H9 (cell line): ENCODE measurements around the gene HOXC12. TPM values are rescaled to one million over a fixed set of nuclear protein-coding genes. Genes with fewer than 3 reads are reported as not detected.

Experiments
- DNase-seq: peaks from one replicate; pipeline ENCODE4 v3.0.0-alpha.2; 2017
- H2AFZ ChIP-seq: one replicate; pipeline ENCODE4 v1.6.1; 2013; ENCODE audit warnings: mild to moderate bottlenecking, low read length, control low read depth, moderate library complexity
- H2AK5ac ChIP-seq: 2 replicates; pipeline ENCODE4 v1.6.1; 2013; ENCODE audit warnings: low read length, control low read depth, mixed read lengths; ENCODE audit not compliant: insufficient read length
- H2BK120ac ChIP-seq: one replicate; pipeline ENCODE4 v1.6.1; 2013; ENCODE audit warnings: low read depth, mild to moderate bottlenecking, low read length, control low read depth, inconsistent platforms; ENCODE audit not compliant: poor library complexity, severe bottlenecking
- H2BK12ac ChIP-seq: 2 replicates; pipeline ENCODE4 v1.6.1; 2013; ENCODE audit warnings: low read length, control low read depth, mixed read lengths, low read depth; ENCODE audit not compliant: insufficient read length
- H2BK15ac ChIP-seq: 2 replicates; pipeline ENCODE4 v1.6.1; 2013; ENCODE audit warnings: low read depth, low read length, control low read depth
- H2BK20ac ChIP-seq: one replicate; pipeline ENCODE4 v1.6.1; 2013; ENCODE audit warnings: low read depth, mild to moderate bottlenecking, low read length, control low read depth, inconsistent platforms; ENCODE audit not compliant: poor library complexity, severe bottlenecking
- H2BK5ac ChIP-seq: 2 replicates; pipeline ENCODE4 v1.6.1; 2013; ENCODE audit warnings: low read length, control low read depth, mixed read lengths; ENCODE audit not compliant: insufficient read length
- H3K14ac ChIP-seq: 2 replicates; pipeline ENCODE4 v1.6.1; 2013; ENCODE audit warnings: low read length, control low read depth; ENCODE audit not compliant: insufficient read depth
- H3K18ac ChIP-seq: 2 replicates; pipeline ENCODE4 v1.6.1; 2013; ENCODE audit warnings: low read depth, mild to moderate bottlenecking, mixed read lengths, low read length, control low read depth; ENCODE audit not compliant: insufficient read length
- H3K23ac ChIP-seq: 2 replicates; pipeline ENCODE4 v1.6.1; 2013; ENCODE audit warnings: low read length, control low read depth, mixed read lengths, low read depth; ENCODE audit not compliant: insufficient read length
- H3K23me2 ChIP-seq: 2 replicates; pipeline ENCODE4 v1.6.1; 2013; ENCODE audit warnings: low read depth, mild to moderate bottlenecking, mixed read lengths, low read length, control low read depth; ENCODE audit not compliant: insufficient read length, poor library complexity, severe bottlenecking
- H3K27ac ChIP-seq: 2 replicates; pipeline ENCODE4 v1.5.1; 2013; ENCODE audit warnings: low read length, control low read depth, mixed read lengths, low read depth; ENCODE audit not compliant: insufficient read length
- H3K27me3 ChIP-seq: 2 replicates; pipeline ENCODE4 v1.6.1; 2013; ENCODE audit warnings: low read length, control low read depth, inconsistent platforms; ENCODE audit not compliant: insufficient read depth
- H3K4ac ChIP-seq: 2 replicates; pipeline ENCODE4 v1.6.1; 2013; ENCODE audit warnings: low read depth, mild to moderate bottlenecking, control low read depth, inconsistent platforms, low read length, moderate library complexity
- H3K4me1 ChIP-seq: 2 replicates; pipeline ENCODE4 v1.6.1; 2013; ENCODE audit warnings: low read length, control low read depth, inconsistent platforms; ENCODE audit not compliant: insufficient read depth
- H3K4me2 ChIP-seq: 2 replicates; pipeline ENCODE4 v1.6.1; 2013; ENCODE audit warnings: low read length, control low read depth, mixed read lengths; ENCODE audit not compliant: insufficient read length, insufficient read depth
- H3K56ac ChIP-seq: 2 replicates; pipeline ENCODE4 v1.6.1; 2013; ENCODE audit warnings: low read depth, mild to moderate bottlenecking, mixed read lengths, low read length, control low read depth; ENCODE audit not compliant: insufficient read length
- H3K79me1 ChIP-seq: 2 replicates; pipeline ENCODE4 v1.6.1; 2013; ENCODE audit warnings: low read depth, mild to moderate bottlenecking, moderate library complexity, low read length, control low read depth, inconsistent platforms; ENCODE audit not compliant: insufficient read depth, poor library complexity, severe bottlenecking
- H3K79me2 ChIP-seq: 2 replicates; pipeline ENCODE4 v1.6.1; 2013; ENCODE audit warnings: low read length, control low read depth, inconsistent platforms; ENCODE audit not compliant: insufficient read depth
- H3K9ac ChIP-seq: 2 replicates; pipeline ENCODE4 v1.6.1; 2013; ENCODE audit warnings: low read length, control low read depth, mixed read lengths; ENCODE audit not compliant: insufficient read length; ENCODE audit errors: extremely low read depth
- H3K9me3 ChIP-seq: one replicate; pipeline ENCODE4 v1.6.1; 2013; ENCODE audit warnings: low read depth, low read length, inconsistent platforms; ENCODE audit not compliant: control insufficient read depth
- H3T11ph ChIP-seq: one replicate; pipeline ENCODE4 v1.6.1; 2013; ENCODE audit warnings: mild to moderate bottlenecking, low read length, control low read depth, inconsistent platforms
- H4K20me1 ChIP-seq: one replicate; pipeline ENCODE4 v1.6.1; 2013; ENCODE audit not compliant: control insufficient read depth, insufficient read length, insufficient read depth
- H4K5ac ChIP-seq: 2 replicates; pipeline ENCODE4 v1.6.1; 2013; ENCODE audit warnings: low read depth, mild to moderate bottlenecking, mixed read lengths, low read length, control low read depth; ENCODE audit not compliant: insufficient read length
- H4K8ac ChIP-seq: replicated peaks from 2 replicates; pipeline ENCODE4 v1.6.1; 2013; ENCODE audit warnings: low read length, control low read depth, mixed read lengths, low read depth; ENCODE audit not compliant: insufficient read length
- H4K91ac ChIP-seq: 2 replicates; pipeline ENCODE4 v1.6.1; 2013; ENCODE audit warnings: low read depth, mild to moderate bottlenecking, moderate library complexity, mixed read lengths, low read length, control low read depth; ENCODE audit not compliant: insufficient read length
- H3K27ac Mint-ChIP-seq, 3 experiments: 2 replicates in 2 of 3; 3 replicates in 1 of 3; pipeline ENCODE4 v1.8.0; 2020 to 2021; ENCODE audit warnings: mixed read lengths in 3 of 3, mild to moderate bottlenecking in 1 of 3, moderate library complexity in 1 of 3
- H3K27me3 Mint-ChIP-seq: 2 replicates; pipeline ENCODE4 v1.8.0; 2021; ENCODE audit warnings: low read depth, mild to moderate bottlenecking, moderate library complexity, mixed read lengths
- H3K36me3 Mint-ChIP-seq, 3 experiments: 2 replicates in 2 of 3; 3 replicates in 1 of 3; pipeline ENCODE4 v1.8.0; 2020 to 2021; ENCODE audit warnings: low read depth in 3 of 3, mixed read lengths in 3 of 3; ENCODE audit not compliant: insufficient read depth in 1 of 3
- H3K4me1 Mint-ChIP-seq, 2 experiments: 2 replicates each; pipeline ENCODE4 v1.8.0; 2020; ENCODE audit warnings: mixed read lengths in 2 of 2
- H3K4me3 Mint-ChIP-seq, 2 experiments: 2 replicates in 1 of 2; 3 replicates in 1 of 2; pipeline ENCODE4 v1.8.0; 2020 to 2021; ENCODE audit warnings: mild to moderate bottlenecking in 2 of 2, mixed read lengths in 2 of 2, moderate library complexity in 1 of 2
- H3K9me3 Mint-ChIP-seq, 2 experiments: 2 replicates in 1 of 2; 3 replicates in 1 of 2; pipeline ENCODE4 v1.8.0; 2020; ENCODE audit warnings: mild to moderate bottlenecking in 2 of 2, mixed read lengths in 2 of 2, moderate library complexity in 1 of 2
- CTCF ChIP-seq: fragments of 200-600 bp; sonication (generic); conservative IDR thresholded peaks from 3 replicates; pipeline ENCODE4 v1.8.0; 2021; ENCODE audit warnings: antibody characterized with exemption, mild to moderate bottlenecking
- WGBS: extraction: QIAGEN DNeasy Blood & Tissue Kit; methylation state at CpG from one replicate; pipeline ENCODE4 v1.1.7; 2013; ENCODE audit warnings: missing lambda C conversion rate, low lambda C conversion rate, mixed read lengths; ENCODE audit not compliant: insufficient read length; ENCODE audit errors: extremely low coverage; 5-methylcytosine and 5-hydroxymethylcytosine counted together
- total RNA-seq: library from RNA; stranded (reverse); gene quantifications from 2 replicates; pipeline ENCODE4 v1.2.1, GENCODE V29; 2021

HOXC12 gene
- total RNA-seq, 1 experiment from 2014 or later, result not detected

- no peak for DNase-seq
- Histone ChIP-seq H3K4ac (no peak overlapping the region), H3K23ac (no peak overlapping the region), H3K27me3 (peaks cover 98% of the 10 kb centered on the region), H3K4me2 (no peak overlapping the region), H3K23me2 (no peaks in the 10 kb centered on the region), H3K56ac (no peak overlapping the region), H2BK15ac (no peak overlapping the region), H4K8ac (no peak overlapping the region), H3K9ac (no peak overlapping the region), H3K27ac (no peak overlapping the region), H3T11ph (no peak overlapping the region), H3K14ac (no peak overlapping the region), H3K9me3 (no peaks in the 10 kb centered on the region), H3K18ac (no peak overlapping the region), H2AK5ac (no peak overlapping the region), H3K79me2 (no peaks in the 10 kb centered on the region), H2BK12ac (no peak overlapping the region), H4K5ac (no peak overlapping the region), H2AFZ (no peak overlapping the region), H2BK20ac (no peak overlapping the region), H2BK120ac (no peak overlapping the region), H3K4me1 (no peaks in the 10 kb centered on the region), H2BK5ac (no peak overlapping the region), H3K79me1 (no peaks in the 10 kb centered on the region), H4K91ac (no peak overlapping the region), H4K20me1 (no peaks in the 10 kb centered on the region)
- Mint-ChIP-seq H3K9me3 (peaks cover 4 to 9% of the 10 kb centered on the region in 2 experiments; a peak in 3 of 5 replicates), H3K36me3 (no peaks in the 10 kb centered on the region), H3K4me3 (no peak overlapping the region; a peak in 1 of 5 replicates), H3K4me1 (peaks cover 4 to 18% of the 10 kb centered on the region in 2 experiments), H3K27me3 (peaks cover 100% of the 10 kb centered on the region), H3K27ac (no peak overlapping the region; a peak in 1 of 7 replicates)
- WGBS, result no CpG with 5 or more reads among the region's 8 CpGs
- TF ChIP-seq CTCF, result no peak
Observed at GRCh38 chr12:54001283-54002187, 46.8 kb downstream of the HOXC12 start.
